H1 (cell line): Measurements from ENCODE around the gene STX5. TPM values are rescaled to one million over a fixed set of nuclear protein-coding genes. Genes with fewer than 3 reads are reported as not detected.

Experiments
- ATF2 ChIP-seq: IDR thresholded peaks from 2 replicates; pipeline ENCODE4 v1.6.1; 2012; ENCODE audit warnings: low read length, inconsistent platforms
- BRCA1 ChIP-seq: IDR thresholded peaks from 2 replicates; pipeline ENCODE4 v1.6.1; 2012; ENCODE audit warnings: low read depth, low read length, improper control_type of control experiment
- CBX8 ChIP-seq: fragments of 300-800, 300-1000 bp; sonication (generic); IDR thresholded peaks from 2 replicates; pipeline ENCODE4 v1.7.1; 2016; ENCODE audit warnings: low read depth, low read length, borderline replicate concordance
- CEBPB ChIP-seq: IDR thresholded peaks from 2 replicates; pipeline ENCODE4 v1.6.1; 2012; ENCODE audit warnings: low read depth, low read length
- EGR1 ChIP-seq: IDR thresholded peaks from 2 replicates; pipeline ENCODE4 v1.6.1; 2011; ENCODE audit warnings: low read depth, low read length, borderline replicate concordance
- EP300 ChIP-seq, 2 experiments: IDR thresholded peaks; 1 replicate in 1 of 2; 2 replicates in 1 of 2; pipeline ENCODE4 v1.6.1; 2011 to 2012; ENCODE audit warnings: low read depth in 2 of 2, low read length in 2 of 2, mild to moderate bottlenecking in 2 of 2, borderline replicate concordance in 1 of 2, inconsistent platforms in 1 of 2, moderate library complexity in 1 of 2
- EZH2 ChIP-seq: fragments of 200-600 bp; sonication (generic); IDR thresholded peaks from 2 replicates; pipeline ENCODE4 v1.7.1; 2012; ENCODE audit warnings: low read depth, mild to moderate bottlenecking, moderate library complexity, low read length, inconsistent platforms; ENCODE audit not compliant: severe bottlenecking
- GABPA ChIP-seq: IDR thresholded peaks from 2 replicates; pipeline ENCODE4 v1.6.1; 2011; ENCODE audit warnings: mild to moderate bottlenecking, low read length, moderate library complexity, borderline replicate concordance; ENCODE audit not compliant: insufficient read depth
- JUND ChIP-seq: IDR thresholded peaks from 2 replicates; pipeline ENCODE4 v1.6.1; 2011; ENCODE audit warnings: mild to moderate bottlenecking, improper control_type of control experiment, low read length
- MAFK ChIP-seq: IDR thresholded peaks from 2 replicates; pipeline ENCODE4 v1.6.1; 2012; ENCODE audit warnings: low read depth, mild to moderate bottlenecking, improper control_type of control experiment, low read length
- NANOG ChIP-seq: IDR thresholded peaks from 2 replicates; pipeline ENCODE4 v1.6.1; 2011; ENCODE audit warnings: low read length, low read depth, mild to moderate bottlenecking, inconsistent platforms; ENCODE audit not compliant: insufficient read depth, poor library complexity, severe bottlenecking
- POLR2A ChIP-seq, 2 experiments: IDR thresholded peaks; 1 replicate in 1 of 2; 2 replicates in 1 of 2; pipeline ENCODE4 v1.6.1; 2011; ENCODE audit warnings: low read depth in 2 of 2, low read length in 2 of 2, mild to moderate bottlenecking in 2 of 2; ENCODE audit errors: control extremely low read depth in 1 of 2
- POLR2AphosphoS5 ChIP-seq: IDR thresholded peaks from 2 replicates; pipeline ENCODE4 v1.6.1; 2011; ENCODE audit warnings: low read depth, low read length
- SIN3A ChIP-seq, 2 experiments: IDR thresholded peaks in 1 of 2; conservative IDR thresholded peaks in 1 of 2; 2 replicates each; pipeline ENCODE4 v1.6.1; 2011 to 2012; ENCODE audit warnings: low read length in 2 of 2, improper control_type of control experiment in 1 of 2, low read depth in 1 of 2, mild to moderate bottlenecking in 1 of 2
- SP1 ChIP-seq: IDR thresholded peaks from 2 replicates; pipeline ENCODE4 v1.6.1; 2011; ENCODE audit warnings: low read depth, low read length
- SP2 ChIP-seq: IDR thresholded peaks from 2 replicates; pipeline ENCODE4 v1.6.1; 2012; ENCODE audit warnings: mild to moderate bottlenecking, low read length, inconsistent platforms
- SUZ12 ChIP-seq: fragments of 200-600 bp; sonication (generic); IDR thresholded peaks from 2 replicates; pipeline ENCODE4 v1.6.1; 2012; ENCODE audit warnings: mild to moderate bottlenecking, inconsistent platforms, low read length, moderate library complexity, mixed read lengths
- TAF1 ChIP-seq: IDR thresholded peaks from 2 replicates; pipeline ENCODE4 v1.6.1; 2011; ENCODE audit warnings: mild to moderate bottlenecking, low read depth, low read length
- TAF7 ChIP-seq: optimal IDR thresholded peaks from 2 replicates; pipeline ENCODE3; 2011; ENCODE audit warnings: low read depth, mild to moderate bottlenecking, inconsistent platforms, low read length, moderate library complexity, borderline replicate concordance
- TEAD4 ChIP-seq: IDR thresholded peaks from 2 replicates; pipeline ENCODE4 v1.6.1; 2012; ENCODE audit warnings: low read depth, low read length, inconsistent platforms, mixed read lengths
- USF2 ChIP-seq: IDR thresholded peaks from 2 replicates; pipeline ENCODE4 v1.6.1; 2011; ENCODE audit warnings: low read length, improper control_type of control experiment
- polyA plus RNA-seq, 7 experiments: library from polyadenylated mRNA; depleted of rRNA in 3 of 7; stranded (reverse) in 5 of 7; unstranded in 2 of 7; fragments of >200 nt in 5 of 7; fragments of 200-250 nt in 2 of 7; gene quantifications; 1 replicate in 5 of 7; 2 replicates in 1 of 7; 4 replicates in 1 of 7; pipeline versions ENCODE4 v1.2.1 to v1.2.3, GENCODE V29; 2011 to 2013; ENCODE audit warnings: missing spikeins in 2 of 7, mixed read lengths in 2 of 7
- total RNA-seq: library from RNA; stranded (reverse); fragmentation: NEBNext Ultra II Directional; extraction: Animal tissue kit (Norgen Biotek cat#: 25700); gene quantifications from 2 replicates; pipeline ENCODE4 v1.2.1, GENCODE V29; 2021

STX5 gene
- total and polyA plus RNA-seq, 2 of the 8 experiments (the other 6 are each of a cell fraction or from before 2014, with no cell fraction given): 24.2 to 28.5 TPM

- TF ChIP-seq GABPA (no peak), POLR2AphosphoS5 (peak; percentile 92), CEBPB (no peak), SUZ12 (no peak), ATF2 (peak; percentile 69; the same call in 1 of the 2 replicates), BRCA1 (no peak), CBX8 (no peak), EP300 (IDR thresholded peaks at IDR 0.05; ENCODE audit: borderline replicate concordance in 1 of 2, low read depth in 2 of 2, low read length in 2 of 2) (no peak), TAF1 (0 out of 2 replicates have a peak, but pooled peaks have one; percentile 56), SP2 (no peak), NANOG (no peak), POLR2A (IDR thresholded peaks at IDR 0.05; ENCODE audit: control extremely low read depth in 1 of 2, low read depth in 2 of 2, low read length in 2 of 2) (peak; percentile 85 to 96), USF2 (peak; percentile 19; the same call in 1 of the 2 replicates), JUND (no peak), SP1 (no peak), MAFK (no peak), TEAD4 (peak; percentile 72; the same call in 1 of the 2 replicates), EZH2 (no peak), SIN3A (conservative IDR thresholded peaks at IDR 0.05 in 1 of 2, IDR thresholded peaks at IDR 0.05 in 1 of 2; ENCODE audit: low read depth in 1 of 2, low read length in 2 of 2) (peak in 1 of 2 experiments; percentile 24; a peak in 1 of 4 replicates), EGR1 (no peak), TAF7 (peak; percentile 78)
Measured at GRCh38 chr11:62850911-62851806, 19.3 kb upstream of the STX5 start (continued).
